Skin epidermis (tissue), 12 donors: Measurements from ENCODE around the gene PLXNC1.

Experiments used
- H3K27ac ChIP-seq, 21 experiments: fragments of 200-600 bp; sonication (generic) in 11 of 21; one replicate each; pipeline ENCODE4 v1.5.0; 2020; ENCODE audit warnings: mild to moderate bottlenecking in 3 of 21, inconsistent platforms in 2 of 21, moderate library complexity in 2 of 21
- H3K4me3 ChIP-seq, 7 experiments: fragments of 200-600 bp; sonication (generic) in 2 of 7; one replicate each; pipeline ENCODE4 v1.5.0; 2020; ENCODE audit warnings: inconsistent platforms in 2 of 7, mild to moderate bottlenecking in 2 of 7, moderate library complexity in 1 of 7

The PLXNC1 gene

DNA sequence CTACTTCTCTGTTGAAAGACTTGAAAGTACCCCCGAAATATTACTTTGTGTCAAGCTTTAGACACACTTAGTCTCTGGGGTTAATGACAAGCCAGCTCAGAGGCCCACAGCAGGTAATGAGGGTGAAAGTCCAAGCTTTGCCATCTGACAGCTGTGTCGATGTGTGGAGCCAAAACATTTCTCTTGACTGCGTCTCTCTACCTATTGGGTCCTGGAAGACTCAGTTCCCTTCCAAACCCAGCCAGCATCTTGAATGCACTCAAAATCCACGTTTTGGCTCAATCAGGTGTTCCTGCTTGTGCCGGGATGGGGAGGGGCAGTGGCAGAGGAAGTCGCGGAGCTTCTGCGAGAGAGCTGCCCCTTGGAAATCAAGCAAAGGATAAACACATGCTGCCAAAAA, 3.2 kb downstream of the PLXNC1 start:
- Histone ChIP-seq H3K27ac (no peak overlapping the region), H3K4me3 (peak overlapping the region in 2 of 7 experiments; percentile 12 to 58)

DNA sequence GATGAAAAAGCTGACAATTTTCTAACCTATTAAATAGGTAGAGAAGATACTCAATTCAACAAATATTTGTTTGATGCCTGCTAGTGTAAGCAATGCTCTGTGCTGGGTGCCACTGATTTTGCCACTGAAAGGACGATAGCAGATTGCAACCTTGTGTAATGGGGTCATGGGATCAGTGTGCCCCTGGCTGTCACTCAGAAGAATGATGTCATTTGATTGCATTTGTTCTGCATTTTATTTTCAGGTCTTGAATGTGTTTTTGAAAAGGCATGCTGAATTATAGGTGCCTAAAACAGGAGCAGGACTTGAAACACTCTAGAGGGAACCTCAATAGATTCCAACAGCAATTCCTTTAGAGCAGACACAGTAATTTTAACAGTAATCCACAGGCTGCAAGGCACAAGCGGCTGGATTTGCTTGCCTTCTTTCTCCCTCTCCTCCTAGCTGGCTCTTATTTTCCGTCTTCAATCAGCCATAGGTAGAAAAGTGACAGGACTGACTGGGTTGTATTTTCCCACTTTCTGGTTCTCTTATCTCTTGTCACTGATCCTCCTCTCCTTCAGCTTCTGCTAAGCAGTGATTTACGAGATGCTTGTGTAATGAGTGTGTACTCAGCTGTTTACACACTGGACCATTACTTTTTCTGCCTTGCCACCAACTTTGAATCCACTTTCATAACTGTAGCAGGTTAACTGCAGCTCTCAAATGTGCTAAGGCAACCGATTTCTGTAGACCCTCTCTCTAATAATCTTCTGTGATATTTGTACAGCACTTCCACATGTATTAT, 4.1 kb downstream of the PLXNC1 start:
- Histone ChIP-seq H3K27ac (no peak overlapping the region), H3K4me3 (no peak overlapping the region)

DNA sequence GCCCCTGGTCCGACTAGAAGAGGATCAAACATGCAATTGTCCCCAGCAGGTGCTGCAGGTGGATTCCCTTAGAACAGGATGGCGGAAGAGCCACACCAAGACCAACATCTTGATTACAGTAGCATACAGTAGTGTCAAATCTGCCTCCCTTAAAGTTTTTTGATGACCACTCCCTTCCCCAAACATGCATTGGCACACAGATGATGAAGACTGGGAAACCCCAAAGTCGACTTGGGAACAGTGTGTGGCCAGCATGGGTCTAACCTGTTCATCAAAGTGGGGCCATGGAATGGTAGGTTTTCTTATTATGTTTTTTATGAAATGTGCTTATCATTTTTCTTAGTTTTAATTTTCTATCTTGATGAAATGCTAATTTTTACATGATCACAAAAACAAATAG, 8.8 kb downstream of the PLXNC1 start:
- Histone ChIP-seq H3K4me3 (no peak overlapping the region), H3K27ac (no peak overlapping the region)

DNA sequence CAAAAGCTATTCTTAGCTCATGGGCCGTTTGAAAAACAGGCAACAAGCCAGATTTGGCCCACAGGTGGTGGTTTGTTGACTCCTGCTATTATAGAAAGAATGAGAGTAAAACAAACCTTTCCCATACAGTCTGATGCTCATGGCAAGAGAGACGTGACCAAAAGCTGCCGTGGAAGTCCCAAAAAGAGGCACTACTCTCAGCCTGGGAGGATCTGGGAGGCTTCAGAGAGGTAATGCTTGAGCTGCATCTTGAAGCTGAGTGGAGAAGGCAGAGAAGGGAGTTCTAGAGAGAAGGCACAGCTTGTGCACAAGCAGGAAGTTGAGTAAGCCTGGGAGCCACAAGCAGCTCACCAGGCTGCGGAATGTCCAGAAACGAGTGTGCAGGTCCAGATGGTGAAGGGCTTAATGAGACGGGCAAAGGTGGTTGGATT, 9.6 kb downstream of the PLXNC1 start:
- H3K27ac ChIP-seq = no peak overlapping the region

DNA sequence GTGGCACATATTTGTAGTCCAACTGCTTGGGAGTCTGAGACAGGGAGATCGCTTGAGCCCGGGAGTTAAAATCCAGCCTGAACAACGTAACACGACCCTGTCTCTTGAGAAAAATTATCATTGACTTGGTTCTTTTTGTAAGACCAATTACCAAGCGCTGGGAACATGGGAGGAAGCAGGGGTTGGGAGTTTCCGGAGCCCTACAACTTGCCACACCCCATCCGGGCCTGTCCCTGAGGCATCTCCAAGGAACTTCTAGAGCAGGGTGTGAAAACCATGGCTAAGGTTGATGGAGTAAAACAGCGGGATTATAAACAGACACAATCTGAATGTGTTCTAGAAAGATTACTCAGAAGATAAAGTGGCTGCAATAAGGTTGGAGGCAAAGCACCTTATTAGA, 10.3 kb downstream of the PLXNC1 start:
- Histone ChIP-seq H3K27ac (no peak overlapping the region), H3K4me3 (no peak overlapping the region)

More for the DNA sequence above, 9.6 kb downstream of the PLXNC1 start:
- no peak overlapping the region for H3K4me3 ChIP-seq

DNA sequence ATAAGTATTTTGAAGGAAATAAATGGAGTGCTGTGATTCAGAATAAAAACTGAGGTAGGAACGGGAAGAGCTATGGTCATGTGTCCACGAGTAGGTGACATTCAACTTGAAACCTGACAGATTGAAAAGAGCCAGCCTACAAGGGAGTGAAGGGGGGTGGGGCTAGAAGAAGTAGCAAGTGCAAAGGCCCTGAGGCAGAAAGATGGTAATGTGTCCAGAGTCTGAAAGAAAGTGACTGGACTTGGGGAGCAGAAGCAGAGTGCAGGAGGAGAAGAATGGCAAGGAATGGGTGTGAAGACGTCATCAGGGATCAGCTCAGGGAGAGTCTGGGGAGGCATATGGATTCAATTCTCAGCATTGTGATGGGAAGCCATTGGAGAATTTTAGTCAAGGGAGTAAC, 13.7 kb downstream of the PLXNC1 start:
- H3K4me3 ChIP-seq = no peak overlapping the region
- H3K27ac ChIP-seq = no peak overlapping the region

DNA sequence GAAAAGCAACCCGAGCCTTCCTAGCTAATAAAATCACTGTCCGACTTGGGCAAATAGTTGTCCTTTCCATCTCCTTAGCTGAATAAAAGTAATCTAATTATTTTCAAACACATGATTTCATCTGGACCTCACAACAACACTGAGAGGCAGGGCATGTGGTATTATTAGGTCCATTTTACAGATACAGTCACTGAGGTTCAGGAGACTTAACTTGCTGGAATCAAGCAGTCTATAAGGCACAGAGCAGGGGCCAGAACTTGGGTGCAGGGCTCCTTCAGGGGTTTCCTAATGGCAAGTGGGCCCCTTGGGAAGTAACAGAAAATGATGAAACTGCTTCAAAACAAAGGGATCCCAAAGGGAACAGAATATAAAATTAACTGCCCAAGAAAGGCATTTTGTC, 15.5 kb downstream of the PLXNC1 start:
- H3K4me3 ChIP-seq = no peak overlapping the region
- H3K27ac ChIP-seq = no peak overlapping the region

DNA sequence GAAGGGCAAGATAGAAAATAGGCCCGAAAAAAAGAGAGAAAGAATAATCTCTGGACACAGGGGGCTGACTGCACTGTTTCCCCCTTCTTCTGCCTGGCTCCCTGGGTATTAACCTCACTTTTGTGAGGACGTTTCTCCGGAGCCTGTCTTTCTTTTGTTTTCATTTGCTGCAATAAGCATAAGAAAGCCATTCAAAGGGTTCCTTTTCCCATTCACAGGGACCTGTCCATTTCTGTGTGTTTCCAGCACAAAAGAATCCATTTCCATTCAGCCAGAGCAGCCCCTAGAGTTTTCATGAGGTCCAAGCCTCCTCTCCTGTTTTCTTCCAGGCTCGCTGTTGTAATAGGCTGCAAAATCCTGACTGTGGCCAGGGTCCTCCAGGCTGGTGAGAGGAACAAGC, 16.8 kb downstream of the PLXNC1 start:
- Histone ChIP-seq H3K4me3 (no peak overlapping the region), H3K27ac (peak overlapping the region in 1 of 21 experiments; percentile 48)

DNA sequence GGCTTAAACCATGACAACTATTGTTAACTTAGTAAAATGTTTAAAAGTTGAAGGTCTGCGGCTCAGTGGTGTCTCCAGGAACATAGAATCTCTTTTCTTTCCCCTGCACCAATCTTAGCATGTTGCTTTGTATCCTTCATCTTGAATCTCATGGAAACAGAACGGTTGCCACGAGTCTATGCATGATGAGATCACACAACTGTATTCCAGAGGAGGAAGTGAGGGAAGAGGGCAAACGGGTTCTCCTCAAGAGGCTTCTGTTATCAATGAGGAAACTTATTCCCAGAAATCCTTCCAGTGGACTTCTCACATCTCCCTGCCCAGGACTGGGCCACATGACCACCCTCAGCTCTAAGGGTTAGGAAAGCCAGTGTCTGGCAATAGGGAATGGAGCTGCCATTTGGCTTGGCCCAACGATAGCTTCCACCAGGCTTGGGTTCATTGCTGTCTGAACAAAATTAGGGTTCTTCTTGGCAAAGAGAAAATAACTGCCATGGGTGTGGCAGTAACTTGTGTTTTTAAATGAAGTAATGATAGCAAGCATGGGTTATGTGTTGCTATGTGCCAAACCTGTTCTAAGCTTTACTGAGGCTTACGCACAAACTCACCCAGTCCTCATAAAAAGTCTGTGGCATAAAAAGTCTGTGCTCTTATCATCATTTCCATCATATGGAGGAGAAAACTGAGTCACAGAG, 17.4 kb downstream of the PLXNC1 start:
- Histone ChIP-seq H3K27ac (peak overlapping the region in 1 of 21 experiments; percentile 48), H3K4me3 (no peak overlapping the region)

DNA sequence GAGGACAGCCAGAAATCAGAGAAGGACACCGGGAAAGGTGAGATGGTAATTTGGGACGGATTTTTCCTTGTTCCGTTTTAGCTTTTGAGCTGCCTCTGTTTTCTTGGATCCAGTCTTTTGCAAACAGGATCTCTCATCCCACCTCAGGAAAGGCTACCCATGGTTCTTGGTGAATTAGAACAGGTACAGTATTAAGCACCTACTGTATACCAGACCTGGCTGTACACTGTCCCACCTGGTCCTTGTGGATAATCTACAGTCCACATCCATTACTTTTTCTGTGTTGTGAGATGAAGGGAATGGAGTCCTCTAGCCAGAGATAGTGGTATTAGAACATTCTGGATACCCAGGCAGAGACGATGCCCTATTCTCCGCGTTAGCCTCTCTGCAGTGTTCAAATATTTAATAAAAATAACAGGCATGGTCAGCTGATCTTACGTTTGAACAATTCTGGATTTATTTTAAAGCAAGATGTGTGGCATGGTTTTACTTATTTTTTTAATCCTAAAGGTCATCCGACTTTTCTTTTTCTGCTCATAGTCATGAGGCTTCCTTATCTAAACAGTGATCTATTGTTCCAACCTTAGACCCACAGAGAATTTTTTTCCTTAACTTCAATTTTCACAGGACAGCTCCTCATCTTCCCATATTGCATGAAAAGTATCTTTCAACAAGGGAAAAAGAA, 18.8 kb downstream of the PLXNC1 start:
- Histone ChIP-seq H3K27ac (peak overlapping the region in 1 of 21 experiments; percentile 42), H3K4me3 (no peak overlapping the region)

DNA sequence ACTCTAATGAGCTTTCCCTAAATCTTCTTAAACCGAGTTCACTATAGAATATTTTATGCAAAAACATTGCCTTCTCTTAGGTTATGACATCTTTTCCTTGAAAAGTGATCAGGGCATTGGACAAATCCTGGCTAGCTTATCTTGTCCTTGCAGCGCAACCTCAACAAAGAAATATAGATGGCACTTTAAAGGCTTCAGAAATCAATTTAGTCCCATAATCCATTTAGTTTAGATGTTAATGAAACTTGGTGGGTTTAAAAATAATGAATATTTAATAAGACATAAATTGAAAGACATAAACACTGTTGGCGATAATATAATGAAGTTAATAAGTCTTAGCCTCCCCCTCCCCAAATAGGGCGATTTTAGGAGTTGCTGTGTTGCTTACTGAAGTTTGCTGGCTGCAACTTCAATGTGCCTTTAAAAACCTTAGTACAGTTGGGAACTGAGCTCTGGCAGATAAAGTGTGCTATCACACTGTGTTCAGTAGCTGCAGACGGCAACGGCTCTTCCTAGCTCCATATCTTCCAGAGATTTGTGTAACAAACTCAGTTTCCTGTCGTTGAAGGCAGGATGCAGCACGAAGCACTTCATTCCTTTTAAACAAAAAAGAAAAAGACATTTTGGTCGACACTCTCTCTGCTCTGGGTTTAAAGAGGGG, 19.5 kb downstream of the PLXNC1 start:
- Histone ChIP-seq H3K4me3 (no peak overlapping the region), H3K27ac (peak overlapping the region in 1 of 21 experiments; percentile 52)

DNA sequence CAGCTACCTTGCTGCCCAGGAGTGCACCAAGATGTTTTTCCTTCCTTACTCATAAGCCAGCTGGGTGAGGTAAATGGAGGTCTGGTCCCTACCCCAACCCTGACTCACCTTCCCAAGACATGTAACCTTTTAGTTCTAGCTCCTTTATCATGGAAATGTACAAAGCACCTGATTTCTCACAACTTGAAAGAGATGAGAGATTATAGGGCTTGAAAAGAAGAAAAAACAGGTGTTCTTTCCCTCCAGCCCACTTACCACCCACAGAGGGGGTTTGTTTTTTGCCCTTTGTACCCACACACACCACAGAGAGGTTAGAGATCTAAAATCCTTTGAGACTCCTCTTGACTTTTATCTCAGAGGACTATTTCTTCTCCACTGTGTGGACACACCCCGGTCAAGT, 21.1 kb downstream of the PLXNC1 start:
- Histone ChIP-seq H3K27ac (no peak overlapping the region), H3K4me3 (no peak overlapping the region)

DNA sequence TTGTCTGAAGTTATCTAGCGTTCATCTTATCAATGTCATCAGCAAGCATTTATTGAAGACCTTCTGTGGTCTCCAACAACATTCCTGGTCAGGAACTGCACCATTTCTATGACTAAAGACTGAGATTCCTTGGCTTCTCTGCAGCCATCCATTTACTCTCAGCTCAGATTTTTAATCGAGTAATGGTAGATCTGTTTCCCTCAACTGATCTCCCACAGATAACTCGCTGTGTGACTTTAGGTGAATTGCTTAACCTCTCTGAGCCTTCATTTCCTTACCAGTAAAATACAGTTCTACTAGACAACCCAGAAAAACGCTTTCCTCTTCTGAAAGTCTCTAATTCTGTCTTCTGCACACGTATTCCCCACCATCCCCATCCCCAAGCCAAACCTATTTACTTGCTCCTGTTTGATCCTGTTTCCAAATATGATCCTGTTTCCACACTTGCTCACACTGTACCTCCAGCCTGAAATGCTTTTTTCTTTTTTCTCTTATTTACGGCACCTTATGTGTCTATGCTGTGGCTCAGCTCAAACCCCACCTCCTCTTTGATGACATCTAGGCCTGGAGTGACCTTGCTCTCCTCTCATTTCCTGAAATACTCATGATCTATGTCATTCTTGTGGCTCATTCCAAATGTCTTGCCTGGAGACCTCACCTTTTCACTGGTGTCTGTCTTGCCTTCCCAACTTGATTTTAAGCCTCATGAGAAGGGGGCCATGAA, 21.8 kb downstream of the PLXNC1 start:
- Histone ChIP-seq H3K27ac (no peak overlapping the region), H3K4me3 (no peak overlapping the region)

DNA sequence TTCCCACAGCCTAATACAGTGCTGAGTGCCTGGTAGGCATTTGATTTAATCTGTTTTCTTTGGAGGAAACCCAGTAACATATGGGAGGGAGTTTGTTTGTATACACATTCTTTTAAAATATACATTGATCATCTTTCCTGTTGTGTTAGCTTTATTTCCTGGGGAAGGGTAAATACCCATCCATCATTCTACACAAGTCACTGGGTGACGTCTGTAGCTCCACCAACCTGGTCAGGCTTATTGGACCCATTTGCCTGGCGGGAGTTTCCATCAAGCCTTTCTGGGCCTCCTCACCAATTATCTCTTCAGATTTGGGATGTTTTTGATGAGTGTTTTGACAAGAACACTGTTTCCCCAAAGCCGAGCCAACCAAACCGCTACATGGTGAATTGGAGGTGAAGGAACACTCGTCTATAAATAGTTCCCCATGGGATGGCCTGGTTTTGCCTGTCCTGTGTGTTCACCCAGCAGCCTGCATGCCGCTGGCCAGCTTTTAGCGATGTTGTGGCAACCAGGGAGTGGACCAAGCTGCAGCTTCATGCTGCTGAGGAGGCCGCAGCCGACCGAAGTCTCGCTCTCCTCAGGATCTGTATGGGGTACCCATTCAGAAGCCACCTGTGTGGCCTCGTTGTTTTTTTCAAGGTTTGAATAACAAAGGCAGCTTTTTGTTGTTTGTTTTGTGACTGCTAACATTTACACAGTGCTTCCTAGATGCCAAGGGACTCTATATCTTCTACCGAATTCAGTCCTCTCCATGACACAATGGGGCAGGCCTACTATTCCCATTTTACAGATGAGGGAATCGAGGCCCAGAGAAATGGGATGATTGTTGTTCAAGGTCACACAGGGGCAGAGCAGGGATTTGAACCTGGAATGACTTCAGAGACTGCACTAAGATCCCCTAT, 22.6 kb downstream of the PLXNC1 start:
- no peak overlapping the region for H3K4me3 ChIP-seq
- peak overlapping the region in 1 of 21 experiments; percentile 11 for H3K27ac ChIP-seq

DNA sequence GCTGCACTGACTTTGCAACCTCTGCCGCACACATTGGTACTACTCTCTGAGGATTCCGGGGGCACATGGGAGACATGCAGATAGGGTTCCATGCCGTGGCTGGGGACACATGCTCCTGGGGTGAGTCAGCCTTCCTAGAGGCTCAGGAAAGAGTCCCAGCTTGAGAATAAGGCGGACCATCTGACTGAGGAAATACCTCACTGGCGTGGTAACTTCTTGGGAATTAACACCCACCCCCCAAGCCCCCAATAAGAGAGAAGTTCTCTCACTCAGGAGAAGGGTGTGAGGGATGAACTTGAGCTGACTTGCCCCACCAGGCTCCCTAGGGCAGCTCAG, 23.2 kb downstream of the PLXNC1 start:
- Histone ChIP-seq H3K27ac (peak overlapping the region in 6 of 21 experiments; percentile 5 to 50 (median 43)), H3K4me3 (no peak overlapping the region)

DNA sequence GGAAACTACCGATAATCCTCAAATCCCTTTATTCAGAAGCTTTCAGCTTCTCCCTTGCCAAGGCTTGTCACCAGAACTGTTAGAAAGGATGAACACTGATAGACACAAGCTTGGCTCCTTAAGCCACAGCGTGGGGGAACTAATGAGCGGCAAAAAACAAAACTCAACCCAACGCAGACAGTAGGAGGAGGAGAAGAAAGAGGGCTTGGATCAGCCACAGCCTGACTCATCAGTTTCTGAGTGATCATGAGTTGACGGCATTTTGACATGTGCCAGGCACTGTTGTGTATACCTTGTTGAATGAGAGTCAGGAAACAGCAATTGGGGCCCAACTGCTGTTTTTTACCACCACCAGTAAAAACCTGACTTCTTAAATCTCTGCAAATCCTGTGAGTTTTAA, 23.7 kb downstream of the PLXNC1 start:
- Histone ChIP-seq H3K27ac (peak overlapping the region in 7 of 21 experiments; percentile 6 to 50 (median 42)), H3K4me3 (no peak overlapping the region)

DNA sequence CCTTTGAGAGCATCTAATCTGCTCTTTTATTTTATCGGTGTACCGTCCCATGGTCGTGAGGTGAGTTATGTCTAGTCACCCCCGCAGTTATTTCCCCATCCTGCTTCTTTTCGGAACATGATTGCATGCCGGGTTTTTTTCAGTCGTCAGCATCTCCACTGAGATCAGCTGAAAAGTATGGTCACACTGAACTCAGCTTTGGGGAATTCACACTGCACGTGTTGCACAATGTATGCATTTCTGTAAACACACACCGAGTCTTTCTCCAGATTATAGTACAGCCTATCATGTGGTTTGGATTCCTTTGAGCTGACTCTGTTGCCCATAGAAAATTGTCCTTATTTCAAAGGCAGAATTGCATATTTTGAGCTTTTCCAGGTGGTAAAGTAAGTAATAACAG, 24.6 kb downstream of the PLXNC1 start:
- peak overlapping the region in 8 of 21 experiments; percentile 20 to 76 (median 56) for H3K27ac ChIP-seq
- H3K4me3 ChIP-seq = no peak overlapping the region

DNA sequence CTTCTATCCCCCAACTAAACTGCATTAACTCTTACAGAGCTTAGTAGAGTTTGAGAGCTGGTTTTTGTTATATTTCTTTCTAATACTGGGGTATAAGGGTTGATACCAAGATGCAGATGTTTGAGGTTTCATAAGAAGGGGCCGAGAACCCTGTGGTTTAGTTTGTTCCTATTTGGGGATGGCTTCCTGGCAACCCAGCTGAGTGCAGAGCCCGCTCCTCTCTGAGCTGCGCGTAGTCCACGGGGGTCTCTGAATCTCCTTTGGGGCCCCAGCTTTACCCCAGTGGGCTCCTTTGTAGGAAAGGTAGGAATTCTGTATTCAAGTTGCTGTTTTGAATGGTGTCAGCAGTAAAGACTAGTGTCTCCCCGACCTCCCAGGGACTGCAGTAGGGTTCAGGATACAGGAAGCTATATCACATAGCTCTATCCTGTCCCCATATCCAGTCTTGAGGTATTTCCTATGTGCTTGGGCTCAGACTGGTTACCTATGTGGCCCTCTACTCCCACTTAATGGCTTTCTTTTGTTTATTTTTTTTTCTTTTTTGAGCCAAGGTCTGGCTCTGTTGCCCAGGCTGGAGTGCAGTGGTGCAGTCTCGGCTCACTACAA, 25.4 kb downstream of the PLXNC1 start:
- H3K27ac ChIP-seq = peak overlapping the region in 14 of 21 experiments; percentile 20 to 76 (median 48)
- H3K4me3 ChIP-seq = no peak overlapping the region
